ACHN (cell line): ENCODE results near the gene CCRL2.

Experiments used
- DNase-seq: peaks from one replicate; pipeline ENCODE4 v3.0.0-alpha.2; 2015
- in situ Hi-C: cut with HindIII; loops from 2 replicates; pipeline ENCODE4 v1.10.0; 2017; ENCODE audit warnings: low sequenced_read_pairs, low pct_ligation_motif_present, low pct_unique_long_range_greater_than_20kb

The CCRL2 gene

DNA sequence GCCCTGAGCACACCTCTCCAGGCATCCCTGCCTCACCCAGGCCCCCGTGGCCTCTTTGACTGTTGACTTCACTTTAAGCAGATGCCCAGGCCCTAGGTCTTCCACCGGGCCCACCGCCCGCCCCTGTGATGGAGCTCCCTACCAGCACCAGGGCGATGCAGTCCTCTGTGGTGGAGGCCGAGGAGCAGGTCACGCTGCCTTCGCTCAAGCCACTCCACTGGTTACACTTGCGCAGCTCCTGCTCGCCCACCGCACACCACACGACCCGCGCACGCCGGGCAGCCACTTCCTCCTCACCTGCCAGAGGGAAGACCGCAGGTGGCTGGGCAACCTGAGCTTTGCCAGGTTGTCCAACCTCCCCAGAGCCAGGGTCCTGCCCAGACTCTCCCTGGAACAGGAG, 41.7 kb downstream of the CCRL2 start:
- DNase-seq: no peak
- in situ Hi-C loops: no loop called here

GRCh38 chr3:46449755-46450552, 42.9 kb downstream of the CCRL2 start:
- peak; percentile 4 for DNase-seq
- in situ Hi-C loops: no loop called here

DNA sequence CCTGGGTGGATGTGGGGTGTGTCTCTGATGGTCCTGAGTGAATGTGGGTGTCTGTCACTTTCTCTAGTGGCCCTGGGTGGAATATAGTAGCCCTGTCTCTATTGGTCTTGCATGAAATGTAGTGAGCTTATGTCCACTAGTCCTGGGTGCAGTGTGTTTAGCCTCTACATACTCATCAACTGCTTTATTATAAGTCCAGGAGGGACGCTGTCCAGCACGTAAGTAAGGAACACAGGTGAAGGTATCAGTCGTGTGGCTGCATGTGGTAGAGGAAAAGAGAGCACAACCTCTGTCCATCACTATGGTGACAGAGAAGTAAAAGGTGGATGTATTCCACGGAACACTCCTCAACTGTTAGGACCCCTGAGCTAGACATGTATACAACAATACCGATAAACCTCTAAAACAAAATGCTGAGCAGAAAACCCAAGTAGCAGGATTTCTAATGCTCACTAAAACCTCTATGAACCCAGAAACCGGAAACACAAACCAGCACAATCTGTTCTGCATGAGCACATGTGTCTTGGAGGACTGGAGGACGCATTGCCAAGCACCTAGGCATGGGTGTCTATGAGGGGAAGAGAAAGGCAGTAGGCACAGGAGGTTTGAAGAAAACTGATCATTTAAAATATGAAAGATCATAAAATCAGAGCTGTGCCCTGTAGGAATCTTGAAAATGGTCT, 46.6 kb downstream of the CCRL2 start:
- in situ Hi-C loops: no loop called here
- DNase-seq: no peak

DNA sequence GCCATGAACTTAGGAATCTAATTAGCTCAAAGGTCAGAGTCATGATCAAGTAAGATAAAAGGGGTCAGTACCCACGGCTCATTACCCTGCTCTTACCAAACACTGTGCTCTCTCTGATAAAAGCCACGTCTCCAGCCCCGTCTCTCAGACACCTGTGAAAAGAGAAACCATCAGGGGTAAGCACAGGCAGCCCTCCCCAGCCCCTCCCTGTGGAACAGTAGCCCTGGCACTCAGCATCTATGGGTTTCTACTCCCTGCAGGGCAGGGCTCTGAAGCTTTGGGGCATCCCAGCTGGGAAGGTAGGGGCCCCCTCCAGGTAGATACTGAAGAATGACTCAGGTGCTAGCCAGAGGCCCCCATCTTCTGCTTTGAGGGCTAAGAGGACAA, 47.1 kb downstream of the CCRL2 start:
- in situ Hi-C loops: no loop called here
- DNase-seq: no peak

GRCh38 chr3:46454606-46455005, 47.5 kb downstream of the CCRL2 start:
- DNase-seq: no peak
- in situ Hi-C loops: no loop called here

DNA sequence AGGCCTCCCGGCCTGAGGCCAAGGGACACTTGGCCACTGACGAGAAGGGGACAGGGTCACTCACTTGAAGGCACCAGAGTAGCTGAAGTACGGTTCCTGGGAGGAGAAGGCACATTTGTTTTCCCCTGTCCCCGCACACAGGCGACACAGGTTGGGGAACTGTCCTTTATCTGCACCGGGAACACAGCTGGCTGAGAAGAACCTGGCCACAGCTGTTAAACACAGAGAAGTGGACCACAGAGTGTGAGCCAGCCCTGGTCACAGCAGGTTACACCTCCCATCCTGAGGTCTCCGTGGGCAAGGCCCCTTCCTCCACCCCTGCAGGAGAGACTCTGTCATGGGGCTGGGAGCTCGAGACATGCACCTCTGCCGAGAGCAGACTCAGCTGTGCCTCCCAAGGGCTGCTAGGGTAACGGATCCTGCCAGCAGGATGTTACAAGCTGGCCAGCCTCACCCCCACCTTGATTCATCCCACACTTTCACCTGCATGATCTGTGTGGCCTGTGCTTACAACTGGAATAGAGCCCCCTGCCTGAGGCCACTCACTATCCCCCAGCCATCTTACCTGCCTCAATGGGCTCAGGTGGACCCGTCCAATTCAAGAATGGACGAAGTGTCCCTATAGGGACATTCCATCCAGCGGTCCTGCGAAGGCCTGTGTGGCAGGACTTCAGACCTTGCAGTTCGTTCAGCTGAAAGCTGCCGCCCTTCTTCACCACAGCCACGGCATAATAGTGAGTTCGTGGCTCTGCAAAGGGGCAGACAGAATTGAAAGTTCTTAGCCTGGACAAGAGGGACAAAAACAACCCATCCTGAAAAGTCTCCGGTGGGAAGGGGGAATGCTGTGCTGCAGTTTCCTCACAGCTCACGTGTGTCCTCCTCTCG, 48.4 kb downstream of the CCRL2 start:
- in situ Hi-C loops: no loop called here
- DNase-seq: no peak

- DNase-seq: no peak
- in situ Hi-C loops: no loop called here
Observed at GRCh38 chr3:46456118-46456517, 49.1 kb downstream of the CCRL2 start.
